GM23338 (cell line): ENCODE results near the gene SRGN. TPM values are rescaled to one million over a fixed set of nuclear protein-coding genes. Genes with fewer than 3 reads are reported as not detected.

Source experiments
- ATAC-seq: fragments of 200-7000 bp; cut with Tn5 transposase; 3 replicates; pipeline ENCODE4 v1.9.1; 2020
- DNase-seq: peaks from one replicate; pipeline ENCODE4 v3.0.0-alpha.2; 2015; ENCODE audit warnings: low spot score
- H2AFZ ChIP-seq: fragments of 200-600 bp; sonication (generic); 2 replicates; pipeline ENCODE4 v1.8.0; 2016; ENCODE audit warnings: antibody characterized with exemption, mild to moderate bottlenecking, moderate library complexity
- H3F3A ChIP-seq: fragments of 200-600 bp; sonication (generic); replicated peaks from 2 replicates; pipeline ENCODE4 v1.8.0; 2017; ENCODE audit warnings: antibody characterized with exemption, mixed run types, low read depth
- H3K27ac ChIP-seq: fragments of 200-600 bp; sonication (generic); 2 replicates; pipeline ENCODE4 v1.6.1; 2016; ENCODE audit warnings: low read depth
- H3K27me3 ChIP-seq: fragments of 200-600 bp; sonication (generic); 2 replicates; pipeline ENCODE4 v1.8.0; 2016; ENCODE audit warnings: mild to moderate bottlenecking, mixed run types, moderate library complexity; ENCODE audit not compliant: insufficient read depth
- H3K36me3 ChIP-seq: fragments of 200-600 bp; sonication (generic); 2 replicates; pipeline ENCODE4 v1.8.0; 2016; ENCODE audit warnings: mild to moderate bottlenecking; ENCODE audit not compliant: insufficient read depth
- H3K4me1 ChIP-seq: fragments of 200-600 bp; sonication (generic); 2 replicates; pipeline ENCODE4 v1.8.0; 2016; ENCODE audit warnings: mild to moderate bottlenecking, moderate library complexity; ENCODE audit not compliant: insufficient read depth
- H3K4me2 ChIP-seq: fragments of 200-600 bp; sonication (generic); 2 replicates; pipeline ENCODE4 v1.7.1; 2017; ENCODE audit warnings: mixed run types
- H3K4me3 ChIP-seq: fragments of 200-600 bp; sonication (generic); 2 replicates; pipeline ENCODE4 v1.6.1; 2016; ENCODE audit warnings: mixed run types
- H3K79me2 ChIP-seq: fragments of 200-600 bp; sonication (generic); replicated peaks from 2 replicates; pipeline ENCODE4 v1.8.0; 2017; ENCODE audit warnings: mild to moderate bottlenecking; ENCODE audit not compliant: insufficient read depth
- H3K9me2 ChIP-seq: fragments of 200-600 bp; sonication (generic); 2 replicates; pipeline ENCODE4 v1.8.0; 2017; ENCODE audit not compliant: insufficient read depth
- H4K20me1 ChIP-seq: fragments of 200-600 bp; sonication (generic); replicated peaks from 2 replicates; pipeline ENCODE4 v1.8.0; 2017; ENCODE audit warnings: mild to moderate bottlenecking; ENCODE audit not compliant: insufficient read depth
- H3K27ac Mint-ChIP-seq: 2 replicates; pipeline ENCODE4 v1.8.0; 2020; ENCODE audit warnings: inconsistent platforms, mild to moderate bottlenecking, moderate library complexity, mixed read lengths
- H3K27me3 Mint-ChIP-seq: 3 replicates; pipeline ENCODE4 v1.8.0; 2022; ENCODE audit warnings: low read depth, mild to moderate bottlenecking, moderate library complexity, mixed read lengths, inconsistent platforms; ENCODE audit not compliant: insufficient read depth, poor library complexity
- H3K36me3 Mint-ChIP-seq: 3 replicates; pipeline ENCODE4 v1.8.0; 2021; ENCODE audit warnings: low read depth, mild to moderate bottlenecking, inconsistent platforms, moderate library complexity, mixed read lengths
- H3K4me1 Mint-ChIP-seq: 3 replicates; pipeline ENCODE4 v1.8.0; 2020; ENCODE audit warnings: mild to moderate bottlenecking, inconsistent platforms, mixed read lengths
- H3K4me3 Mint-ChIP-seq: 3 replicates; pipeline ENCODE4 v1.8.0; 2021; ENCODE audit warnings: moderate library complexity, mild to moderate bottlenecking, inconsistent platforms, mixed read lengths
- H3K9me3 Mint-ChIP-seq: 3 replicates; pipeline ENCODE4 v1.8.0; 2020; ENCODE audit warnings: moderate library complexity, mild to moderate bottlenecking, inconsistent platforms, mixed read lengths
- EZH2 ChIP-seq: fragments of 200-600 bp; sonication (generic); IDR thresholded peaks from one replicate; pipeline ENCODE4 v1.8.0; 2017; ENCODE audit warnings: antibody characterized with exemption, mild to moderate bottlenecking, low read depth; ENCODE audit not compliant: unreplicated experiment
- NANOG ChIP-seq: IDR thresholded peaks from 2 replicates; pipeline ENCODE4 v1.6.1; 2016; ENCODE audit warnings: antibody characterized with exemption, borderline replicate concordance
- POLR2AphosphoS5 ChIP-seq: IDR thresholded peaks from 2 replicates; pipeline ENCODE4 v1.6.1; 2016; ENCODE audit warnings: antibody characterized with exemption, low read depth
- polyA plus RNA-seq: library from polyadenylated mRNA; unstranded; fragments of >200 nt; fragmentation: Nextera tagmentation; extraction: Ambion mirVana; gene quantifications from 2 replicates; pipeline ENCODE4 v1.2.1, GENCODE V29; 2016
- total RNA-seq: library from RNA; depleted of rRNA; stranded (reverse); fragments of >200 nt; shearing (Covaris generic); gene quantifications from 2 replicates; pipeline ENCODE4 v1.2.3, GENCODE V29; 2014
- TF ChIP-seq, protein P1 (sequence below): IDR thresholded peaks from one replicate; pipeline ENCODE4 v1.6.1; 2018; ENCODE audit warnings: antibody characterized with exemption; ENCODE audit not compliant: unreplicated experiment
- TF ChIP-seq, protein P2 (sequence below): fragments of 250-450 bp; sonication (Bioruptor Pico); IDR thresholded peaks from 2 replicates; pipeline ENCODE4 v1.5.0; 2020; ENCODE audit warnings: mild to moderate bottlenecking, moderate library complexity

Gene SRGN
- total and polyA plus RNA-seq, 2 experiments from 2014 or later, result not detected

DNA sequence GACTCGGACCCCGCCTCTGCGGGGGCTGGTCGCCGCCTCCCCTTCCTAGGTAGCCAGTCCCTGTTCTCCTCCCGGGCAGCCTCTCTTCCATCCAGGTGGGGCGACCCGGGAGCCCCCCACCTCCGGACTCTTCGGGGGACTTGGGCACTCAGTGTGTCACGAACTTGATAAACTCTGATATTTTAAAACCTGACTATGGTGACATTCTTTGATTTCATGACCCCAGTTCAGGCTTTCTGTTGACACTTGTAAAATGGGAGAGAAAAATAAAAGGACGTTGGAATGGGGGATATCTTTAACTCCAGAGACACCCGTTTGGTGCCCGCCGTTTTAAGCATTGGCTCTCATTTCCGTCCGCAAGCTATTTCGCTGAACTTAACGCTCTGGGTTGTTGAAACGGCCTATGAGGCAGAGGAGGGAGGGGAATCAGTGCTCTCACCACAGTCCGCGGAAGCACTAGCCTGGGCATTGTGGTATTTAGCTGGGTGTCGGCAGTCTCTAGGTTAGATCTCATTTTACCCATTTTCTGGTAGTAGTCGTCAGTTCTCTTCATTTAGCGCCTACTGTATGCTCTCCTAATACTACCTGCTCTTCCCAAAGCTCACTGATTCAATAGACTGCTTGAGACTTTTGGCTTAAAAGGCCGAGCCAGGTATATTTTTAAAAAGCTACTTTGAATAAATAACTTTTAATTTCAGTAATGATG is 36.8 kb downstream of the SRGN start:
- H3K4me3 ChIP-seq, result peak overlapping the region; percentile 93
- Mint-ChIP-seq H3K36me3 (no peaks in the 10 kb centered on the region), H3K4me1 (peaks cover 12% of the 10 kb centered on the region; the same call in 2 of the 3 replicates), H3K4me3 (peak overlapping the region; percentile 95), H3K9me3 (no peaks in the 10 kb centered on the region), H3K27me3 (peaks cover 4% of the 10 kb centered on the region), H3K27ac (peak overlapping the region; percentile 93)
- H3F3A ChIP-seq, result peaks cover 5% of the 10 kb centered on the region
- ATAC-seq, result peak; percentile 11
- H3K27me3 ChIP-seq, result no peaks in the 10 kb centered on the region
- H3K4me2 ChIP-seq, result peak overlapping the region; percentile 79
- H4K20me1 ChIP-seq, result 0 out of 2 replicates have a peak, but pooled peaks cover 10% of the 10 kb centered on the region
- peak overlapping the region; percentile 83; the same call in 1 of the 2 replicates for H2AFZ ChIP-seq
- H3K9me2 ChIP-seq, result no peaks in the 10 kb centered on the region
- H3K4me1 ChIP-seq, result peaks cover 18% of the 10 kb centered on the region
- TF ChIP-seq, protein P1, sequence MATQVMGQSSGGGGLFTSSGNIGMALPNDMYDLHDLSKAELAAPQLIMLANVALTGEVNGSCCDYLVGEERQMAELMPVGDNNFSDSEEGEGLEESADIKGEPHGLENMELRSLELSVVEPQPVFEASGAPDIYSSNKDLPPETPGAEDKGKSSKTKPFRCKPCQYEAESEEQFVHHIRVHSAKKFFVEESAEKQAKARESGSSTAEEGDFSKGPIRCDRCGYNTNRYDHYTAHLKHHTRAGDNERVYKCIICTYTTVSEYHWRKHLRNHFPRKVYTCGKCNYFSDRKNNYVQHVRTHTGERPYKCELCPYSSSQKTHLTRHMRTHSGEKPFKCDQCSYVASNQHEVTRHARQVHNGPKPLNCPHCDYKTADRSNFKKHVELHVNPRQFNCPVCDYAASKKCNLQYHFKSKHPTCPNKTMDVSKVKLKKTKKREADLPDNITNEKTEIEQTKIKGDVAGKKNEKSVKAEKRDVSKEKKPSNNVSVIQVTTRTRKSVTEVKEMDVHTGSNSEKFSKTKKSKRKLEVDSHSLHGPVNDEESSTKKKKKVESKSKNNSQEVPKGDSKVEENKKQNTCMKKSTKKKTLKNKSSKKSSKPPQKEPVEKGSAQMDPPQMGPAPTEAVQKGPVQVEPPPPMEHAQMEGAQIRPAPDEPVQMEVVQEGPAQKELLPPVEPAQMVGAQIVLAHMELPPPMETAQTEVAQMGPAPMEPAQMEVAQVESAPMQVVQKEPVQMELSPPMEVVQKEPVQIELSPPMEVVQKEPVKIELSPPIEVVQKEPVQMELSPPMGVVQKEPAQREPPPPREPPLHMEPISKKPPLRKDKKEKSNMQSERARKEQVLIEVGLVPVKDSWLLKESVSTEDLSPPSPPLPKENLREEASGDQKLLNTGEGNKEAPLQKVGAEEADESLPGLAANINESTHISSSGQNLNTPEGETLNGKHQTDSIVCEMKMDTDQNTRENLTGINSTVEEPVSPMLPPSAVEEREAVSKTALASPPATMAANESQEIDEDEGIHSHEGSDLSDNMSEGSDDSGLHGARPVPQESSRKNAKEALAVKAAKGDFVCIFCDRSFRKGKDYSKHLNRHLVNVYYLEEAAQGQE, result no peak
- TF ChIP-seq POLR2AphosphoS5 (no peak), NANOG (no peak), EZH2 (no peak)
- TF ChIP-seq, protein P2, sequence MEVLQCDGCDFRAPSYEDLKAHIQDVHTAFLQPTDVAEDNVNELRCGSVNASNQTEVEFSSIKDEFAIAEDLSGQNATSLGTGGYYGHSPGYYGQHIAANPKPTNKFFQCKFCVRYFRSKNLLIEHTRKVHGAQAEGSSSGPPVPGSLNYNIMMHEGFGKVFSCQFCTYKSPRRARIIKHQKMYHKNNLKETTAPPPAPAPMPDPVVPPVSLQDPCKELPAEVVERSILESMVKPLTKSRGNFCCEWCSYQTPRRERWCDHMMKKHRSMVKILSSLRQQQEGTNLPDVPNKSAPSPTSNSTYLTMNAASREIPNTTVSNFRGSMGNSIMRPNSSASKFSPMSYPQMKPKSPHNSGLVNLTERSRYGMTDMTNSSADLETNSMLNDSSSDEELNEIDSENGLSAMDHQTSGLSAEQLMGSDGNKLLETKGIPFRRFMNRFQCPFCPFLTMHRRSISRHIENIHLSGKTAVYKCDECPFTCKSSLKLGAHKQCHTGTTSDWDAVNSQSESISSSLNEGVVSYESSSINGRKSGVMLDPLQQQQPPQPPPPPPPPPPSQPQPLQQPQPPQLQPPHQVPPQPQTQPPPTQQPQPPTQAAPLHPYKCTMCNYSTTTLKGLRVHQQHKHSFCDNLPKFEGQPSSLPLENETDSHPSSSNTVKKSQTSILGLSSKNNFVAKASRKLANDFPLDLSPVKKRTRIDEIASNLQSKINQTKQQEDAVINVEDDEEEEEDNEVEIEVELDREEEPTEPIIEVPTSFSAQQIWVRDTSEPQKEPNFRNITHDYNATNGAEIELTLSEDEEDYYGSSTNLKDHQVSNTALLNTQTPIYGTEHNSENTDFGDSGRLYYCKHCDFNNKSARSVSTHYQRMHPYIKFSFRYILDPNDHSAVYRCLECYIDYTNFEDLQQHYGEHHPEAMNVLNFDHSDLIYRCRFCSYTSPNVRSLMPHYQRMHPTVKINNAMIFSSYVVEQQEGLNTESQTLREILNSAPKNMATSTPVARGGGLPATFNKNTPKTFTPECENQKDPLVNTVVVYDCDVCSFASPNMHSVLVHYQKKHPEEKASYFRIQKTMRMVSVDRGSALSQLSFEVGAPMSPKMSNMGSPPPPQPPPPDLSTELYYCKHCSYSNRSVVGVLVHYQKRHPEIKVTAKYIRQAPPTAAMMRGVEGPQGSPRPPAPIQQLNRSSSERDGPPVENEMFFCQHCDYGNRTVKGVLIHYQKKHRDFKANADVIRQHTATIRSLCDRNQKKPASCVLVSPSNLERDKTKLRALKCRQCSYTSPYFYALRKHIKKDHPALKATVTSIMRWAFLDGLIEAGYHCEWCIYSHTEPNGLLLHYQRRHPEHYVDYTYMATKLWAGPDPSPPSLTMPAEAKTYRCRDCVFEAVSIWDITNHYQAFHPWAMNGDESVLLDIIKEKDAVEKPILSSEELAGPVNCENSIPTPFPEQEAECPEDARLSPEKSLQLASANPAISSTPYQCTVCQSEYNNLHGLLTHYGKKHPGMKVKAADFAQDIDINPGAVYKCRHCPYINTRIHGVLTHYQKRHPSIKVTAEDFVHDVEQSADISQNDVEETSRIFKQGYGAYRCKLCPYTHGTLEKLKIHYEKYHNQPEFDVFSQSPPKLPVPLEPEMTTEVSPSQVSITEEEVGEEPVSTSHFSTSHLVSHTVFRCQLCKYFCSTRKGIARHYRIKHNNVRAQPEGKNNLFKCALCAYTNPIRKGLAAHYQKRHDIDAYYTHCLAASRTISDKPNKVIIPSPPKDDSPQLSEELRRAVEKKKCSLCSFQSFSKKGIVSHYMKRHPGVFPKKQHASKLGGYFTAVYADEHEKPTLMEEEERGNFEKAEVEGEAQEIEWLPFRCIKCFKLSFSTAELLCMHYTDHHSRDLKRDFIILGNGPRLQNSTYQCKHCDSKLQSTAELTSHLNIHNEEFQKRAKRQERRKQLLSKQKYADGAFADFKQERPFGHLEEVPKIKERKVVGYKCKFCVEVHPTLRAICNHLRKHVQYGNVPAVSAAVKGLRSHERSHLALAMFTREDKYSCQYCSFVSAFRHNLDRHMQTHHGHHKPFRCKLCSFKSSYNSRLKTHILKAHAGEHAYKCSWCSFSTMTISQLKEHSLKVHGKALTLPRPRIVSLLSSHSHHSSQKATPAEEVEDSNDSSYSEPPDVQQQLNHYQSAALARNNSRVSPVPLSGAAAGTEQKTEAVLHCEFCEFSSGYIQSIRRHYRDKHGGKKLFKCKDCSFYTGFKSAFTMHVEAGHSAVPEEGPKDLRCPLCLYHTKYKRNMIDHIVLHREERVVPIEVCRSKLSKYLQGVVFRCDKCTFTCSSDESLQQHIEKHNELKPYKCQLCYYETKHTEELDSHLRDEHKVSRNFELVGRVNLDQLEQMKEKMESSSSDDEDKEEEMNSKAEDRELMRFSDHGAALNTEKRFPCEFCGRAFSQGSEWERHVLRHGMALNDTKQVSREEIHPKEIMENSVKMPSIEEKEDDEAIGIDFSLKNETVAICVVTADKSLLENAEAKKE, result no peak
- peaks cover 49% of the 10 kb centered on the region for H3K79me2 ChIP-seq
- no peaks in the 10 kb centered on the region for H3K36me3 ChIP-seq
- peak; percentile 69 for DNase-seq
- peak overlapping the region; percentile 87 for H3K27ac ChIP-seq
